WTC11 (cell line): ENCODE results near the gene FANK1. TPM values are rescaled to one million over a fixed set of nuclear protein-coding genes. Genes with fewer than 3 reads are reported as not detected.

Experiments used
- ATAC-seq: fragments of 200-7000 bp; cut with Tn5 transposase; 2 replicates; pipeline ENCODE4 v1.10.0; 2021; ENCODE audit warnings: mild to moderate bottlenecking, moderate library complexity
- CTCF ChIA-PET: fragments of 300-600 bp; sonication (Branson Sonifier 250); formaldehyde crosslinking; loops from one replicate; lab custom pipeline; 2021; ENCODE audit warnings: antibody characterized with exemption; lab: Charles Lee
- POLR2A ChIA-PET: fragments of 350-600 bp; sonication (Branson Sonifier 250); formaldehyde crosslinking; loops from one replicate; lab custom pipeline; 2021; ENCODE audit warnings: antibody characterized with exemption; lab: Charles Lee
- DNase-seq: peaks from one replicate; pipeline ENCODE4 v3.0.0; 2021; ENCODE audit warnings: low spot score
- H3K27ac Mint-ChIP-seq: 2 replicates; pipeline ENCODE4 v1.8.0; 2021; ENCODE audit warnings: mixed read lengths
- H3K27me3 Mint-ChIP-seq: 2 replicates; pipeline ENCODE4 v1.8.0; 2021; ENCODE audit warnings: low read depth, mild to moderate bottlenecking, moderate library complexity, mixed read lengths
- H3K36me3 Mint-ChIP-seq: 2 replicates; pipeline ENCODE4 v1.8.0; 2021; ENCODE audit warnings: mixed read lengths
- H3K4me1 Mint-ChIP-seq: 2 replicates; pipeline ENCODE4 v1.8.0; 2022; ENCODE audit warnings: mixed read lengths
- H3K4me3 Mint-ChIP-seq: 2 replicates; pipeline ENCODE4 v1.8.0; 2021; ENCODE audit warnings: mild to moderate bottlenecking, moderate library complexity, mixed read lengths
- H3K9me3 Mint-ChIP-seq: 2 replicates; pipeline ENCODE4 v1.8.0; 2021; ENCODE audit warnings: mixed read lengths
- GABPB1 ChIP-seq: sonication (generic); formaldehyde crosslinking; IDR thresholded peaks from 2 replicates; pipeline ENCODE4 v1.8.1; 2023; ENCODE audit warnings: mild to moderate bottlenecking, missing genetic modification reagents
- GRHL2 ChIP-seq: fragments of 250-450 bp; sonication (Bioruptor Pico); IDR thresholded peaks from 2 replicates; pipeline ENCODE4 v1.8.0; 2022; ENCODE audit warnings: mild to moderate bottlenecking, moderate library complexity; ENCODE audit not compliant: insufficient replicate concordance, severe bottlenecking
- GTF2I ChIP-seq: fragments of 250-450 bp; sonication (Bioruptor Pico); conservative IDR thresholded peaks from 2 replicates; pipeline ENCODE4 v1.4.0; 2021; ENCODE audit warnings: mild to moderate bottlenecking
- JAZF1 ChIP-seq: fragments of 250-450 bp; sonication (Bioruptor Pico); IDR thresholded peaks from 2 replicates; pipeline ENCODE4 v1.9.0; 2021; ENCODE audit warnings: moderate library complexity, mild to moderate bottlenecking, inconsistent platforms
- MXD4 ChIP-seq: fragments of 250-450 bp; sonication (Bioruptor Pico); IDR thresholded peaks from 2 replicates; pipeline ENCODE4 v1.8.0; 2021; ENCODE audit warnings: mild to moderate bottlenecking, moderate library complexity, borderline replicate concordance
- OVOL2 ChIP-seq: fragments of 250-450 bp; sonication (Bioruptor Pico); IDR thresholded peaks from 2 replicates; pipeline ENCODE4 v1.9.0; 2021; ENCODE audit warnings: mild to moderate bottlenecking, borderline replicate concordance
- SMAD3 ChIP-seq: sonication (generic); formaldehyde crosslinking; IDR thresholded peaks from 2 replicates; pipeline ENCODE4 v1.8.0; 2022; ENCODE audit warnings: missing genetic modification reagents, mild to moderate bottlenecking, borderline replicate concordance
- TP53 ChIP-seq: sonication (generic); formaldehyde crosslinking; IDR thresholded peaks from 2 replicates; pipeline ENCODE4 v1.8.1; 2023; ENCODE audit warnings: mild to moderate bottlenecking, missing genetic modification reagents
- ZBTB21 ChIP-seq: sonication (generic); formaldehyde crosslinking; IDR thresholded peaks from 2 replicates; pipeline ENCODE4 v1.8.1; 2023; ENCODE audit warnings: mild to moderate bottlenecking, missing genetic modification reagents, borderline replicate concordance
- ZNF671 ChIP-seq: fragments of 250-450 bp; sonication (Bioruptor Pico); IDR thresholded peaks from 2 replicates; pipeline ENCODE4 v1.8.0; 2021; ENCODE audit warnings: mild to moderate bottlenecking
- total RNA-seq: library from RNA; stranded (reverse); gene quantifications from 3 replicates; pipeline ENCODE4 v1.2.3, GENCODE V29; 2021
- TF ChIP-seq, protein P1 (sequence below): fragments of 250-450 bp; sonication (Bioruptor Pico); IDR thresholded peaks from 2 replicates; pipeline ENCODE4 v1.9.0; 2021; ENCODE audit warnings: moderate library complexity, mild to moderate bottlenecking, inconsistent platforms, borderline replicate concordance
- TF ChIP-seq, protein P2 (sequence below): sonication (generic); formaldehyde crosslinking; IDR thresholded peaks from 2 replicates; pipeline ENCODE4 v1.8.1; 2023; ENCODE audit warnings: mild to moderate bottlenecking, missing genetic modification reagents, moderate library complexity
- TF ChIP-seq, protein P3 (sequence below): sonication (generic); formaldehyde crosslinking; IDR thresholded peaks from 2 replicates; pipeline ENCODE4 v1.8.1; 2023; ENCODE audit warnings: mild to moderate bottlenecking, moderate library complexity, missing genetic modification reagents
- TF ChIP-seq, protein P4 (sequence below): sonication (generic); formaldehyde crosslinking; IDR thresholded peaks from 2 replicates; pipeline ENCODE4 v1.8.0; 2022; ENCODE audit warnings: mild to moderate bottlenecking, missing genetic modification reagents
- TF ChIP-seq, protein P5 (sequence below): fragments of 250-450 bp; sonication (Bioruptor Pico); conservative IDR thresholded peaks from 2 replicates; pipeline ENCODE4 v1.9.0; 2021; ENCODE audit warnings: mild to moderate bottlenecking
- TF ChIP-seq, protein P6 (sequence below): fragments of 250-450 bp; sonication (Bioruptor Pico); IDR thresholded peaks from 2 replicates; pipeline ENCODE4 v1.9.0; 2021; ENCODE audit warnings: mild to moderate bottlenecking
- TF ChIP-seq, protein P7 (sequence below): sonication (generic); formaldehyde crosslinking; conservative IDR thresholded peaks from 2 replicates; pipeline ENCODE4 v1.8.1; 2023; ENCODE audit warnings: mild to moderate bottlenecking, low read depth, missing genetic modification reagents, moderate library complexity
- TF ChIP-seq, protein P8 (sequence below): sonication (generic); formaldehyde crosslinking; IDR thresholded peaks from 2 replicates; pipeline ENCODE4 v1.8.0; 2022; ENCODE audit warnings: mild to moderate bottlenecking, missing genetic modification reagents
- TF ChIP-seq, protein P9 (sequence below): sonication (generic); formaldehyde crosslinking; IDR thresholded peaks from 2 replicates; pipeline ENCODE4 v1.8.1; 2023; ENCODE audit warnings: mild to moderate bottlenecking, missing genetic modification reagents, borderline replicate concordance

FANK1 gene
- total RNA-seq, 1 experiment from 2014 or later: 3.4 TPM

DNA sequence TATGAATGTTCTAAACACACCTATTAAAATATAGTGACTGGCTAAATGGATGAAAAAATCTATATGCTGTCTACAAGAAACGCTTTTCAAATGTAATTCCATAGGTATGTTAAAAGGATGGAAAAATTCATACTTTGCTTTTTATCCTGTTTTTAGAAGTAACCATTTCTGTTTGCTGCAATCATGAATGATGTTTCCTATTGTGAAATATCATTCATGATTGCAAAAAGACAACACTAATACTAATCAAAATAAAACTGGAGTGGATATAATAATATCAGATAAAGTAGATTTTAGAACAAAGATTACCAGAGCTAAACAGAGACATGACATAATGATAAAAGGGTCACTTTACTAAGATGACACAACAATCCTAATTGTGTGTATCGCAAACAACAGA, 138.2 kb downstream of the FANK1 start:
- Mint-ChIP-seq H3K36me3 (peaks cover 6% of the 10 kb centered on the region), H3K4me1 (peaks cover 10% of the 10 kb centered on the region), H3K9me3 (peaks cover 17% of the 10 kb centered on the region), H3K27me3 (no peaks in the 10 kb centered on the region), H3K27ac (no peak overlapping the region), H3K4me3 (no peak overlapping the region)
- ChIA-PET POLR2A (no interaction called here), CTCF (no interaction called here)
- DNase-seq: no peak
- TF ChIP-seq SMAD3 (CRISPR knock-in tag): no peak
- TF ChIP-seq, protein P1, sequence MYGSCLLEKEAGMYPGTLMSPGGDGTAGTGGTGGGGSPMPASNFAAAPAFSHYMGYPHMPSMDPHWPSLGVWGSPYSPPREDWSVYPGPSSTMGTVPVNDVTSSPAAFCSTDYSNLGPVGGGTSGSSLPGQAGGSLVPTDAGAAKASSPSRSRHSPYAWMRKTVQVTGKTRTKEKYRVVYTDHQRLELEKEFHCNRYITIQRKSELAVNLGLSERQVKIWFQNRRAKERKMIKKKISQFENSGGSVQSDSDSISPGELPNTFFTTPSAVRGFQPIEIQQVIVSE (CRISPR knock-in tag): no peak
- TF ChIP-seq ZBTB21: no peak
- TF ChIP-seq, protein P2, sequence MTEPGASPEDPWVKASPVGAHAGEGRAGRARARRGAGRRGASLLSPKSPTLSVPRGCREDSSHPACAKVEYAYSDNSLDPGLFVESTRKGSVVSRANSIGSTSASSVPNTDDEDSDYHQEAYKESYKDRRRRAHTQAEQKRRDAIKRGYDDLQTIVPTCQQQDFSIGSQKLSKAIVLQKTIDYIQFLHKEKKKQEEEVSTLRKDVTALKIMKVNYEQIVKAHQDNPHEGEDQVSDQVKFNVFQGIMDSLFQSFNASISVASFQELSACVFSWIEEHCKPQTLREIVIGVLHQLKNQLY (CRISPR knock-in tag): no peak
- TF ChIP-seq, protein P3, sequence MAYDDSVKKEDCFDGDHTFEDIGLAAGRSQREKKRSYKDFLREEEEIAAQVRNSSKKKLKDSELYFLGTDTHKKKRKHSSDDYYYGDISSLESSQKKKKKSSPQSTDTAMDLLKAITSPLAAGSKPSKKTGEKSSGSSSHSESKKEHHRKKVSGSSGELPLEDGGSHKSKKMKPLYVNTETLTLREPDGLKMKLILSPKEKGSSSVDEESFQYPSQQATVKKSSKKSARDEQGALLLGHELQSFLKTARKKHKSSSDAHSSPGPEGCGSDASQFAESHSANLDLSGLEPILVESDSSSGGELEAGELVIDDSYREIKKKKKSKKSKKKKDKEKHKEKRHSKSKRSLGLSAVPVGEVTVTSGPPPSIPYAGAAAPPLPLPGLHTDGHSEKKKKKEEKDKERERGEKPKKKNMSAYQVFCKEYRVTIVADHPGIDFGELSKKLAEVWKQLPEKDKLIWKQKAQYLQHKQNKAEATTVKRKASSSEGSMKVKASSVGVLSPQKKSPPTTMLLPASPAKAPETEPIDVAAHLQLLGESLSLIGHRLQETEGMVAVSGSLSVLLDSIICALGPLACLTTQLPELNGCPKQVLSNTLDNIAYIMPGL (CRISPR knock-in tag): no peak
- TF ChIP-seq, protein P4, sequence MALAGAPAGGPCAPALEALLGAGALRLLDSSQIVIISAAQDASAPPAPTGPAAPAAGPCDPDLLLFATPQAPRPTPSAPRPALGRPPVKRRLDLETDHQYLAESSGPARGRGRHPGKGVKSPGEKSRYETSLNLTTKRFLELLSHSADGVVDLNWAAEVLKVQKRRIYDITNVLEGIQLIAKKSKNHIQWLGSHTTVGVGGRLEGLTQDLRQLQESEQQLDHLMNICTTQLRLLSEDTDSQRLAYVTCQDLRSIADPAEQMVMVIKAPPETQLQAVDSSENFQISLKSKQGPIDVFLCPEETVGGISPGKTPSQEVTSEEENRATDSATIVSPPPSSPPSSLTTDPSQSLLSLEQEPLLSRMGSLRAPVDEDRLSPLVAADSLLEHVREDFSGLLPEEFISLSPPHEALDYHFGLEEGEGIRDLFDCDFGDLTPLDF: no peak
- TF ChIP-seq MXD4: no peak
- no peak for TF ChIP-seq GTF2I (CRISPR knock-in tag)
- TF ChIP-seq ZNF671: no peak
- TF ChIP-seq, protein P5, sequence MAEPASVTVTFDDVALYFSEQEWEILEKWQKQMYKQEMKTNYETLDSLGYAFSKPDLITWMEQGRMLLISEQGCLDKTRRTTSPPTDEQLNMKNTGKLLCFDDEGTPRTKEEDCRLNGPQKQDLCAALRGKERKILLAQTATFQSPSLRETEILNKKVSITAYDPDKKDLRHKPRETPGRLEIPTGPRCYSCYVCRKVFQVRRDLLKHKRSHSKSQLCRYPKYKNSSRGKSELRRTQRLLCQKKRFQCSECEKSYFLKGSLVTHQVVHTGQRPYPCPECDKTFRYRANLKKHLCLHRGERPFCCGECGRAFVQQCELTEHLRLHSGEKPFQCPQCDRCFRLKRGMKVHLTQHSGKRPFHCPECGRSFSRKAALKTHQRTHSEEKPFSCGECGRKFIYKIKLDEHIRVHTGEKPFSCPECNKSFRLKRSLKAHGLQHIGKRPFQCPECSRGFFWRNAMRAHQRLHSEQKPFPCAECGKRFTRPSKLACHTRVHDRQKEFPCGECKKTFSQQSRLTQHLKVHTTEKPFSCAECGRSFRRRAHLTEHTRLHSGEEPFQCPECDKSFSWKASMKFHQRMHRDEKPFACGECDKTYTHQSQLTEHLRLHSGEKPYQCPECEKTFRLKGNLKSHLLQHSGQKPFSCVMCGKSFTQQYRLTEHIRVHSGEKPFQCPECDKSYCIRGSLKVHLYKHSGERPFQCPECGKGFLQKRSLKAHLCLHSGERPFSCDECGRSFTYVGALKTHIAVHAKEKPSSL (CRISPR knock-in tag): no peak
- no peak for TF ChIP-seq TP53 (CRISPR knock-in tag)
- TF ChIP-seq, protein P6, sequence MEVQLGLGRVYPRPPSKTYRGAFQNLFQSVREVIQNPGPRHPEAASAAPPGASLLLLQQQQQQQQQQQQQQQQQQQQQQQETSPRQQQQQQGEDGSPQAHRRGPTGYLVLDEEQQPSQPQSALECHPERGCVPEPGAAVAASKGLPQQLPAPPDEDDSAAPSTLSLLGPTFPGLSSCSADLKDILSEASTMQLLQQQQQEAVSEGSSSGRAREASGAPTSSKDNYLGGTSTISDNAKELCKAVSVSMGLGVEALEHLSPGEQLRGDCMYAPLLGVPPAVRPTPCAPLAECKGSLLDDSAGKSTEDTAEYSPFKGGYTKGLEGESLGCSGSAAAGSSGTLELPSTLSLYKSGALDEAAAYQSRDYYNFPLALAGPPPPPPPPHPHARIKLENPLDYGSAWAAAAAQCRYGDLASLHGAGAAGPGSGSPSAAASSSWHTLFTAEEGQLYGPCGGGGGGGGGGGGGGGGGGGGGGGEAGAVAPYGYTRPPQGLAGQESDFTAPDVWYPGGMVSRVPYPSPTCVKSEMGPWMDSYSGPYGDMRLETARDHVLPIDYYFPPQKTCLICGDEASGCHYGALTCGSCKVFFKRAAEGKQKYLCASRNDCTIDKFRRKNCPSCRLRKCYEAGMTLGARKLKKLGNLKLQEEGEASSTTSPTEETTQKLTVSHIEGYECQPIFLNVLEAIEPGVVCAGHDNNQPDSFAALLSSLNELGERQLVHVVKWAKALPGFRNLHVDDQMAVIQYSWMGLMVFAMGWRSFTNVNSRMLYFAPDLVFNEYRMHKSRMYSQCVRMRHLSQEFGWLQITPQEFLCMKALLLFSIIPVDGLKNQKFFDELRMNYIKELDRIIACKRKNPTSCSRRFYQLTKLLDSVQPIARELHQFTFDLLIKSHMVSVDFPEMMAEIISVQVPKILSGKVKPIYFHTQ (CRISPR knock-in tag): no peak
- TF ChIP-seq, protein P7, sequence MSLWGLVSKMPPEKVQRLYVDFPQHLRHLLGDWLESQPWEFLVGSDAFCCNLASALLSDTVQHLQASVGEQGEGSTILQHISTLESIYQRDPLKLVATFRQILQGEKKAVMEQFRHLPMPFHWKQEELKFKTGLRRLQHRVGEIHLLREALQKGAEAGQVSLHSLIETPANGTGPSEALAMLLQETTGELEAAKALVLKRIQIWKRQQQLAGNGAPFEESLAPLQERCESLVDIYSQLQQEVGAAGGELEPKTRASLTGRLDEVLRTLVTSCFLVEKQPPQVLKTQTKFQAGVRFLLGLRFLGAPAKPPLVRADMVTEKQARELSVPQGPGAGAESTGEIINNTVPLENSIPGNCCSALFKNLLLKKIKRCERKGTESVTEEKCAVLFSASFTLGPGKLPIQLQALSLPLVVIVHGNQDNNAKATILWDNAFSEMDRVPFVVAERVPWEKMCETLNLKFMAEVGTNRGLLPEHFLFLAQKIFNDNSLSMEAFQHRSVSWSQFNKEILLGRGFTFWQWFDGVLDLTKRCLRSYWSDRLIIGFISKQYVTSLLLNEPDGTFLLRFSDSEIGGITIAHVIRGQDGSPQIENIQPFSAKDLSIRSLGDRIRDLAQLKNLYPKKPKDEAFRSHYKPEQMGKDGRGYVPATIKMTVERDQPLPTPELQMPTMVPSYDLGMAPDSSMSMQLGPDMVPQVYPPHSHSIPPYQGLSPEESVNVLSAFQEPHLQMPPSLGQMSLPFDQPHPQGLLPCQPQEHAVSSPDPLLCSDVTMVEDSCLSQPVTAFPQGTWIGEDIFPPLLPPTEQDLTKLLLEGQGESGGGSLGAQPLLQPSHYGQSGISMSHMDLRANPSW: no peak
- TF ChIP-seq, protein P8, sequence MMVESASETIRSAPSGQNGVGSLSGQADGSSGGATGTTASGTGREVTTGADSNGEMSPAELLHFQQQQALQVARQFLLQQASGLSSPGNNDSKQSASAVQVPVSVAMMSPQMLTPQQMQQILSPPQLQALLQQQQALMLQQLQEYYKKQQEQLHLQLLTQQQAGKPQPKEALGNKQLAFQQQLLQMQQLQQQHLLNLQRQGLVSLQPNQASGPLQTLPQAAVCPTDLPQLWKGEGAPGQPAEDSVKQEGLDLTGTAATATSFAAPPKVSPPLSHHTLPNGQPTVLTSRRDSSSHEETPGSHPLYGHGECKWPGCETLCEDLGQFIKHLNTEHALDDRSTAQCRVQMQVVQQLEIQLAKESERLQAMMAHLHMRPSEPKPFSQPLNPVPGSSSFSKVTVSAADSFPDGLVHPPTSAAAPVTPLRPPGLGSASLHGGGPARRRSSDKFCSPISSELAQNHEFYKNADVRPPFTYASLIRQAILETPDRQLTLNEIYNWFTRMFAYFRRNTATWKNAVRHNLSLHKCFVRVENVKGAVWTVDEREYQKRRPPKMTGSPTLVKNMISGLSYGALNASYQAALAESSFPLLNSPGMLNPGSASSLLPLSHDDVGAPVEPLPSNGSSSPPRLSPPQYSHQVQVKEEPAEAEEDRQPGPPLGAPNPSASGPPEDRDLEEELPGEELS (CRISPR knock-in tag): no peak
- TF ChIP-seq GRHL2 (CRISPR knock-in tag): no peak
- TF ChIP-seq, protein P9, sequence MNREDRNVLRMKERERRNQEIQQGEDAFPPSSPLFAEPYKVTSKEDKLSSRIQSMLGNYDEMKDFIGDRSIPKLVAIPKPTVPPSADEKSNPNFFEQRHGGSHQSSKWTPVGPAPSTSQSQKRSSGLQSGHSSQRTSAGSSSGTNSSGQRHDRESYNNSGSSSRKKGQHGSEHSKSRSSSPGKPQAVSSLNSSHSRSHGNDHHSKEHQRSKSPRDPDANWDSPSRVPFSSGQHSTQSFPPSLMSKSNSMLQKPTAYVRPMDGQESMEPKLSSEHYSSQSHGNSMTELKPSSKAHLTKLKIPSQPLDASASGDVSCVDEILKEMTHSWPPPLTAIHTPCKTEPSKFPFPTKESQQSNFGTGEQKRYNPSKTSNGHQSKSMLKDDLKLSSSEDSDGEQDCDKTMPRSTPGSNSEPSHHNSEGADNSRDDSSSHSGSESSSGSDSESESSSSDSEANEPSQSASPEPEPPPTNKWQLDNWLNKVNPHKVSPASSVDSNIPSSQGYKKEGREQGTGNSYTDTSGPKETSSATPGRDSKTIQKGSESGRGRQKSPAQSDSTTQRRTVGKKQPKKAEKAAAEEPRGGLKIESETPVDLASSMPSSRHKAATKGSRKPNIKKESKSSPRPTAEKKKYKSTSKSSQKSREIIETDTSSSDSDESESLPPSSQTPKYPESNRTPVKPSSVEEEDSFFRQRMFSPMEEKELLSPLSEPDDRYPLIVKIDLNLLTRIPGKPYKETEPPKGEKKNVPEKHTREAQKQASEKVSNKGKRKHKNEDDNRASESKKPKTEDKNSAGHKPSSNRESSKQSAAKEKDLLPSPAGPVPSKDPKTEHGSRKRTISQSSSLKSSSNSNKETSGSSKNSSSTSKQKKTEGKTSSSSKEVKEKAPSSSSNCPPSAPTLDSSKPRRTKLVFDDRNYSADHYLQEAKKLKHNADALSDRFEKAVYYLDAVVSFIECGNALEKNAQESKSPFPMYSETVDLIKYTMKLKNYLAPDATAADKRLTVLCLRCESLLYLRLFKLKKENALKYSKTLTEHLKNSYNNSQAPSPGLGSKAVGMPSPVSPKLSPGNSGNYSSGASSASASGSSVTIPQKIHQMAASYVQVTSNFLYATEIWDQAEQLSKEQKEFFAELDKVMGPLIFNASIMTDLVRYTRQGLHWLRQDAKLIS (CRISPR knock-in tag): no peak
- TF ChIP-seq JAZF1 (CRISPR knock-in tag): no peak
- TF ChIP-seq GABPB1 (CRISPR knock-in tag): no peak
- TF ChIP-seq OVOL2 (CRISPR knock-in tag): no peak
- ATAC-seq: no peak
